HK-2 (cell line): Measurements from ENCODE around the gene PER2.

Source experiments
- DNase-seq: peaks from one replicate; pipeline ENCODE4 v3.0.0-alpha.2; 2018; ENCODE audit not compliant: unreplicated experiment

The PER2 gene

GRCh38 chr2:238267884-238268680, 20.3 kb downstream of the PER2 start:
- no peak for DNase-seq

GRCh38 chr2:238267341-238267710, 21.1 kb downstream of the PER2 start:
- peak; percentile 53 for DNase-seq

GRCh38 chr2:238265605-238266004, 22.8 kb downstream of the PER2 start:
- no peak for DNase-seq

GRCh38 chr2:238264072-238264460, 24.3 kb downstream of the PER2 start:
- DNase-seq: no peak

GRCh38 chr2:238263204-238264071, 25.0 kb downstream of the PER2 start:
- DNase-seq: peak; percentile 89

- no peak for DNase-seq
These were observed 25.8 kb downstream of the PER2 start for GRCh38 chr2:238262496-238263122.

- DNase-seq: no peak
These were observed 26.6 kb downstream of the PER2 start for GRCh38 chr2:238261718-238262375.

- DNase-seq: peak; percentile 93
These were observed 27.5 kb downstream of the PER2 start for GRCh38 chr2:238260883-238261282.

GRCh38 chr2:238259061-238260020, 29.1 kb downstream of the PER2 start:
- no peak for DNase-seq

- DNase-seq: no peak
These were observed 30.4 kb downstream of the PER2 start for GRCh38 chr2:238257786-238258700.

GRCh38 chr2:238256594-238257104, 31.8 kb downstream of the PER2 start:
- DNase-seq: peak; percentile 92

GRCh38 chr2:238256111-238256510, 32.3 kb downstream of the PER2 start:
- no peak for DNase-seq

GRCh38 chr2:238255636-238256035, 32.8 kb downstream of the PER2 start:
- no peak for DNase-seq

- DNase-seq: no peak
These were observed 33.3 kb downstream of the PER2 start for GRCh38 chr2:238255151-238255551.

GRCh38 chr2:238254095-238254723, 34.2 kb downstream of the PER2 start:
- DNase-seq: no peak

- DNase-seq: no peak
These were observed 35.4 kb downstream of the PER2 start for GRCh38 chr2:238252766-238253630.

- no peak for DNase-seq
These were observed 36.4 kb downstream of the PER2 start for GRCh38 chr2:238251986-238252385.

- DNase-seq: no peak
These were observed 37.1 kb downstream of the PER2 start for GRCh38 chr2:238251331-238251730.
